WERI-Rb-1 (cell line): Measurements from ENCODE around the gene TMEM255B.

Experiments used
- DNase-seq: peaks from one replicate; pipeline ENCODE4 v3.0.0-alpha.2; 2020
- H3K27ac ChIP-seq: fragments of 250-450 bp; sonication (Bioruptor Pico); 2 replicates; pipeline ENCODE4 v1.5.1; 2020; ENCODE audit warnings: mild to moderate bottlenecking, moderate library complexity
- H3K27me3 ChIP-seq: fragments of 250-450 bp; sonication (Bioruptor Pico); 2 replicates; pipeline ENCODE4 v1.5.1; 2021; ENCODE audit warnings: mild to moderate bottlenecking, low read depth, moderate library complexity; ENCODE audit not compliant: insufficient read depth, severe bottlenecking
- H3K36me3 ChIP-seq: fragments of 250-450 bp; sonication (Bioruptor Pico); 2 replicates; pipeline ENCODE4 v1.5.1; 2020; ENCODE audit warnings: mild to moderate bottlenecking, moderate library complexity
- H3K4me3 ChIP-seq: 2 replicates; pipeline ENCODE4 v1.5.1; 2011; ENCODE audit warnings: low read depth, mild to moderate bottlenecking, control low read depth, low read length
- H3K9me3 ChIP-seq: fragments of 250-450 bp; sonication (Bioruptor Pico); 2 replicates; pipeline ENCODE4 v1.5.1; 2021; ENCODE audit warnings: mild to moderate bottlenecking, moderate library complexity; ENCODE audit not compliant: severe bottlenecking
- CTCF ChIP-seq: IDR thresholded peaks from 2 replicates; pipeline ENCODE4 v1.5.1; 2011; ENCODE audit warnings: low read depth, mild to moderate bottlenecking, control low read depth, inconsistent platforms, low read length

The TMEM255B gene

GRCh38 chr13:113812178-113813040 lies 53.4 kb downstream of the TMEM255B start:
- Histone ChIP-seq H3K27me3 (no peaks in the 10 kb centered on the region), H3K27ac (no peak overlapping the region), H3K9me3 (peaks cover 26% of the 10 kb centered on the region), H3K4me3 (no peak overlapping the region), H3K36me3 (no peaks in the 10 kb centered on the region; the same call in 1 of the 2 replicates)
- no peak for DNase-seq
- no peak for TF ChIP-seq CTCF

GRCh38 chr13:113813070-113813748 lies 54.2 kb downstream of the TMEM255B start:
- Histone ChIP-seq H3K27ac (no peak overlapping the region), H3K36me3 (no peaks in the 10 kb centered on the region; the same call in 1 of the 2 replicates), H3K27me3 (no peaks in the 10 kb centered on the region), H3K9me3 (peaks cover 20% of the 10 kb centered on the region), H3K4me3 (no peak overlapping the region)
- DNase-seq: no peak
- TF ChIP-seq CTCF: no peak

- Histone ChIP-seq H3K36me3 (no peaks in the 10 kb centered on the region; the same call in 1 of the 2 replicates), H3K9me3 (peaks cover 13% of the 10 kb centered on the region), H3K27ac (no peak overlapping the region), H3K4me3 (no peak overlapping the region), H3K27me3 (no peaks in the 10 kb centered on the region)
- TF ChIP-seq CTCF: no peak
- DNase-seq: no peak
These were observed 54.9 kb downstream of the TMEM255B start for GRCh38 chr13:113813749-113814434.

GRCh38 chr13:113814435-113814821 lies 55.4 kb downstream of the TMEM255B start:
- no peak overlapping the region for H3K4me3 ChIP-seq
- H3K27ac ChIP-seq: no peak overlapping the region
- TF ChIP-seq CTCF: no peak
- no peak for DNase-seq
- peaks cover 12% of the 10 kb centered on the region for H3K9me3 ChIP-seq
- no peaks in the 10 kb centered on the region; the same call in 1 of the 2 replicates for H3K36me3 ChIP-seq
- no peaks in the 10 kb centered on the region for H3K27me3 ChIP-seq

GRCh38 chr13:113815151-113816058 lies 56.4 kb downstream of the TMEM255B start:
- H3K4me3 ChIP-seq: no peak overlapping the region
- no peaks in the 10 kb centered on the region for H3K27me3 ChIP-seq
- peaks cover 8% of the 10 kb centered on the region for H3K36me3 ChIP-seq
- peaks cover 4% of the 10 kb centered on the region for H3K9me3 ChIP-seq
- TF ChIP-seq CTCF: no peak
- no peak for DNase-seq
- H3K27ac ChIP-seq: no peak overlapping the region
